Gastrocnemius medialis (tissue), 4 donors: ENCODE data around the gene FBRSL1.

Experiments used
- POLR2A ChIP-seq, 2 donors: fragments of 450-650 bp; IDR thresholded peaks; one replicate each; pipeline ENCODE4 v1.6.1; 2017; ENCODE audit warnings: antibody characterized with exemption in 2 of 2, mild to moderate bottlenecking in 2 of 2, moderate library complexity in 2 of 2
- TF ChIP-seq, protein P1 (sequence below), 5 experiments: fragments of 450-650 bp in 3 of 5; fragments of 200-600 bp in 2 of 5; sonication (generic) in 2 of 5; IDR thresholded peaks in 4 of 5; conservative IDR thresholded peaks in 1 of 5; 1 replicate in 4 of 5; 2 replicates in 1 of 5; pipeline ENCODE4 v1.5.1; 2016 to 2019; ENCODE audit warnings: antibody characterized with exemption in 5 of 5, mild to moderate bottlenecking in 3 of 5, moderate library complexity in 3 of 5

DNA sequence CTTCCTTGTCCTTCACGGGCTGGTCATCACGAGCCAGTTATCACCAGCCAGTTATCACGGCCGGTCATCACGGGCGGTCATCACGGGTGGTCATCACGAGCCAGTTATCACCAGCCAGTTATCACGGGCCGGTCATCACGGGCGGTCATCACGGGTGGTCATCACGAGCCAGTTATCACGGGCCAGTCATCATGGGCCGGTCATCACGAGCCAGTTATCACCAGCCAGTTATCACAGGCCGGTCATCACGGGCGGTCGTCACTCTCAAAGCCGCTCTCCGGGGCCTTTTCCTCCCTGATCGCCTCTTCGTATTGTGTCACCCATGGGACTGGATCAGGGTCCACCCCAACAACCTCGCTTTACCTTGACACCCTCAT is 13.9 kb upstream of the FBRSL1 start:
- TF ChIP-seq POLR2A (IDR thresholded peaks at IDR 0.05) = no peak
- TF ChIP-seq, protein P1, sequence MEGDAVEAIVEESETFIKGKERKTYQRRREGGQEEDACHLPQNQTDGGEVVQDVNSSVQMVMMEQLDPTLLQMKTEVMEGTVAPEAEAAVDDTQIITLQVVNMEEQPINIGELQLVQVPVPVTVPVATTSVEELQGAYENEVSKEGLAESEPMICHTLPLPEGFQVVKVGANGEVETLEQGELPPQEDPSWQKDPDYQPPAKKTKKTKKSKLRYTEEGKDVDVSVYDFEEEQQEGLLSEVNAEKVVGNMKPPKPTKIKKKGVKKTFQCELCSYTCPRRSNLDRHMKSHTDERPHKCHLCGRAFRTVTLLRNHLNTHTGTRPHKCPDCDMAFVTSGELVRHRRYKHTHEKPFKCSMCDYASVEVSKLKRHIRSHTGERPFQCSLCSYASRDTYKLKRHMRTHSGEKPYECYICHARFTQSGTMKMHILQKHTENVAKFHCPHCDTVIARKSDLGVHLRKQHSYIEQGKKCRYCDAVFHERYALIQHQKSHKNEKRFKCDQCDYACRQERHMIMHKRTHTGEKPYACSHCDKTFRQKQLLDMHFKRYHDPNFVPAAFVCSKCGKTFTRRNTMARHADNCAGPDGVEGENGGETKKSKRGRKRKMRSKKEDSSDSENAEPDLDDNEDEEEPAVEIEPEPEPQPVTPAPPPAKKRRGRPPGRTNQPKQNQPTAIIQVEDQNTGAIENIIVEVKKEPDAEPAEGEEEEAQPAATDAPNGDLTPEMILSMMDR (IDR thresholded peaks at IDR 0.05 in 4 of 5, conservative IDR thresholded peaks at IDR 0.05 in 1 of 5) = no peak
